HG03280 (cell line): ENCODE measurements around the gene POC1B.

Experiments
- ATAC-seq: cut with Tn5 transposase; IDR thresholded peaks from one replicate; pipeline ENCODE4 v1.9.1; 2021; ENCODE audit warnings: mild to moderate bottlenecking, moderate library complexity; ENCODE audit not compliant: unreplicated experiment

POC1B gene

GRCh38 chr12:89525824-89526770 is at the start of gene POC1B:
TSS of gene POC1B (minus strand) at chr12:89526047. CDS start at chr12:89525895, 152 bp downstream.
- ATAC-seq, result peak; percentile 65

- ATAC-seq, result no peak
These were observed 49.5 kb upstream of the POC1B start for GRCh38 chr12:89575374-89575773.

GRCh38 chr12:89574736-89575208 is 48.9 kb upstream of the POC1B start:
- no peak for ATAC-seq

GRCh38 chr12:89573051-89573810 is 47.4 kb upstream of the POC1B start:
- ATAC-seq, result no peak

- no peak for ATAC-seq
These were observed 45.8 kb upstream of the POC1B start for GRCh38 chr12:89571491-89572195.

GRCh38 chr12:89568484-89568883 is 42.6 kb upstream of the POC1B start:
- ATAC-seq, result no peak

- no peak for ATAC-seq
These were observed 41.9 kb upstream of the POC1B start for GRCh38 chr12:89567691-89568239.

- ATAC-seq, result no peak
These were observed 40.8 kb upstream of the POC1B start for GRCh38 chr12:89566615-89567014.

GRCh38 chr12:89565002-89565401 is 39.2 kb upstream of the POC1B start:
- no peak for ATAC-seq

GRCh38 chr12:89559753-89560152 is 33.9 kb upstream of the POC1B start:
- ATAC-seq, result no peak

GRCh38 chr12:89556976-89557375 is 31.1 kb upstream of the POC1B start:
- ATAC-seq, result no peak

- ATAC-seq, result no peak
These were observed 26.5 kb upstream of the POC1B start for GRCh38 chr12:89552376-89552775.

GRCh38 chr12:89551747-89552146 is 25.9 kb upstream of the POC1B start:
- no peak for ATAC-seq

GRCh38 chr12:89547101-89547500 is 21.3 kb upstream of the POC1B start:
- no peak for ATAC-seq

- no peak for ATAC-seq
These were observed 20.3 kb upstream of the POC1B start for GRCh38 chr12:89546151-89546550.

- ATAC-seq, result no peak
These were observed 18.9 kb upstream of the POC1B start for GRCh38 chr12:89544681-89545184.

- ATAC-seq, result no peak
These were observed 18.2 kb upstream of the POC1B start for GRCh38 chr12:89544022-89544421.

- ATAC-seq, result peak; percentile 82
These were observed 17.2 kb upstream of the POC1B start for GRCh38 chr12:89542912-89543592.

- ATAC-seq, result no peak
These were observed 16.4 kb upstream of the POC1B start for GRCh38 chr12:89542236-89542635.

- no peak for ATAC-seq
These were observed 14.7 kb upstream of the POC1B start for GRCh38 chr12:89540586-89540985.
